Sigmoid colon (tissue), 3 donors: ENCODE results near the gene EHBP1.

ENCODE experiments used
- POLR2A ChIP-seq, 2 donors: fragments of 450-650 bp; IDR thresholded peaks; one replicate each; pipeline ENCODE4 v1.6.1; 2016; ENCODE audit warnings: antibody characterized with exemption in 2 of 2, mild to moderate bottlenecking in 2 of 2, moderate library complexity in 2 of 2
- TF ChIP-seq, protein P1 (sequence below), 4 experiments: fragments of 450-650 bp in 3 of 4; fragments of 200-600 bp in 1 of 4; IDR thresholded peaks; one replicate each; pipeline ENCODE4 v1.5.1; 2016 to 2019; ENCODE audit warnings: antibody characterized with exemption in 4 of 4, mild to moderate bottlenecking in 3 of 4, moderate library complexity in 2 of 4

DNA sequence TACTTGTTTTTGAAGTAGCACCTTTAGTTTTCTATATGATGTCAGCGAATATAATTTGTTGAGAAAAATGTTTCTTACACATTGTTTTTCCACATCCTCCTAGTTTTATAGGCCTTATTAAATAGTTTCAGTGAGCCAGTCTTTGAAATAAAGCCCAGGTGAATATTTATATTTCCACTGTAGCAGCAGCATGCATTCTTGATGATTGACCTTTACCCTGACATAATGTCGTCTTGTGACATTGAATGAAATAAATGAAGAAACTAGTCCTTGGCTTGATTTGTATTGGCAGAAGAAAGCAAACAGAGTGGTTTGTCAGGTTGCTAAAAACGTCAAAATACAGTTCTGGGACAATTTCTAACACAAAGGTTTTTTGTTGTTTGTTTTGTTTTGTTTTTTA, 84.4 kb downstream of the EHBP1 start:
- no peak for TF ChIP-seq POLR2A (IDR thresholded peaks at IDR 0.05)
- TF ChIP-seq, protein P1, sequence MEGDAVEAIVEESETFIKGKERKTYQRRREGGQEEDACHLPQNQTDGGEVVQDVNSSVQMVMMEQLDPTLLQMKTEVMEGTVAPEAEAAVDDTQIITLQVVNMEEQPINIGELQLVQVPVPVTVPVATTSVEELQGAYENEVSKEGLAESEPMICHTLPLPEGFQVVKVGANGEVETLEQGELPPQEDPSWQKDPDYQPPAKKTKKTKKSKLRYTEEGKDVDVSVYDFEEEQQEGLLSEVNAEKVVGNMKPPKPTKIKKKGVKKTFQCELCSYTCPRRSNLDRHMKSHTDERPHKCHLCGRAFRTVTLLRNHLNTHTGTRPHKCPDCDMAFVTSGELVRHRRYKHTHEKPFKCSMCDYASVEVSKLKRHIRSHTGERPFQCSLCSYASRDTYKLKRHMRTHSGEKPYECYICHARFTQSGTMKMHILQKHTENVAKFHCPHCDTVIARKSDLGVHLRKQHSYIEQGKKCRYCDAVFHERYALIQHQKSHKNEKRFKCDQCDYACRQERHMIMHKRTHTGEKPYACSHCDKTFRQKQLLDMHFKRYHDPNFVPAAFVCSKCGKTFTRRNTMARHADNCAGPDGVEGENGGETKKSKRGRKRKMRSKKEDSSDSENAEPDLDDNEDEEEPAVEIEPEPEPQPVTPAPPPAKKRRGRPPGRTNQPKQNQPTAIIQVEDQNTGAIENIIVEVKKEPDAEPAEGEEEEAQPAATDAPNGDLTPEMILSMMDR (IDR thresholded peaks at IDR 0.05): no peak
